Measurements from ENCODE around the gene GINS1. TPM values are rescaled to one million over a fixed set of nuclear protein-coding genes. Genes with fewer than 3 reads are reported as not detected.
A peak's percentile ranks its signal among the peaks of the same experiment; 100 is the strongest.

The GINS1 gene
- total RNA-seq, 4 donors from 2014 or later = 0.31 to 1.2 (median 1.2) TPM; not detected in 1

GRCh38 chr20:25389858-25390537, 17.5 kb upstream of the GINS1 start:
- Histone ChIP-seq H3K4me3 (peak overlapping the region; percentile 93 to 96), H3K27ac (peak overlapping the region; percentile 84 to 97 (median 91)), H3K27me3 (no peaks in the 10 kb centered on the region), H3K36me3 (no peaks in the 10 kb centered on the region), H3K9me3 (no peaks in the 10 kb centered on the region), H3K4me1 (peaks cover 0 to 22% (median 0%) of the 10 kb centered on the region in 3 donors)
- no CpG with 5 or more reads among the region's 67 CpGs for WGBS, 2 donors (ENCODE audit: low coverage in 1 of 2)
- ATAC-seq = peak; percentile 32
- TF ChIP-seq POLR2AphosphoS5 (IDR thresholded peaks at IDR 0.05) = no peak
- no peak for TF ChIP-seq EP300 (IDR thresholded peaks at IDR 0.05)
- no peak for TF ChIP-seq POLR2A (IDR thresholded peaks at IDR 0.05)
- TF ChIP-seq CTCF (IDR thresholded peaks at IDR 0.05) = no peak

GRCh38 chr20:25390538-25391528, 16.6 kb upstream of the GINS1 start, which contains the start of gene ABHD12:
TSS of gene ABHD12 (minus strand) at chr20:25390835. CDS start at chr20:25390703, 132 bp downstream.
- Histone ChIP-seq H3K4me3 (peak within 1 kb of the TSS; percentile 93 to 96), H3K27ac (peak within 1 kb of the TSS; percentile 84 to 97 (median 91)), H3K9me3 (no peaks in the 10 kb centered on the region), H3K27me3 (no peaks in the 10 kb centered on the region), H3K4me1 (peaks cover 0 to 22% (median 0%) of the 10 kb centered on the region in 3 donors), H3K36me3 (no peaks in the 10 kb centered on the region)
- ATAC-seq = peak; percentile 98
- 0 to 6% methylated on average over 9 to 23 of the region's 91 CpGs for WGBS, 2 donors (ENCODE audit: low coverage in 1 of 2)
- TF ChIP-seq POLR2A (IDR thresholded peaks at IDR 0.05) (peak; percentile 82 to 92), CTCF (IDR thresholded peaks at IDR 0.05) (peak in 1 of 4 experiments; percentile 33), POLR2AphosphoS5 (IDR thresholded peaks at IDR 0.05) (peak; percentile 68), EP300 (IDR thresholded peaks at IDR 0.05) (no peak)

- ATAC-seq = no peak
- Histone ChIP-seq H3K9me3 (no peaks in the 10 kb centered on the region), H3K27me3 (no peaks in the 10 kb centered on the region), H3K4me1 (peaks cover 0 to 21% (median 0%) of the 10 kb centered on the region in 3 donors), H3K4me3 (no peak overlapping the region), H3K36me3 (no peaks in the 10 kb centered on the region), H3K27ac (no peak overlapping the region)
- TF ChIP-seq CTCF (IDR thresholded peaks at IDR 0.05) (no peak), POLR2AphosphoS5 (IDR thresholded peaks at IDR 0.05) (no peak), POLR2A (IDR thresholded peaks at IDR 0.05) (no peak), EP300 (IDR thresholded peaks at IDR 0.05) (no peak)
- whole genome bisulfite sequencing, 2 donors (ENCODE audit: low coverage in 1 of 2) = 58 to 60% methylated on average over 3 to 5 of the region's 5 CpGs
These were observed 13.2 kb upstream of the GINS1 start for GRCh38 chr20:25394276-25394675.

- WGBS, 2 donors (ENCODE audit: low coverage in 1 of 2) = 77 to 84% methylated on average over 3 to 6 of the region's 6 CpGs
- no peak overlapping the region for H3K4me3 ChIP-seq
These were observed 12.5 kb upstream of the GINS1 start for GRCh38 chr20:25394996-25395395.

More at GRCh38 chr20:25394996-25395395, 12.5 kb upstream of the GINS1 start:
- H3K9me3 ChIP-seq = no peaks in the 10 kb centered on the region
- TF ChIP-seq POLR2A (IDR thresholded peaks at IDR 0.05) = no peak
- TF ChIP-seq EP300 (IDR thresholded peaks at IDR 0.05) = no peak
- no peak for TF ChIP-seq POLR2AphosphoS5 (IDR thresholded peaks at IDR 0.05)
- TF ChIP-seq CTCF (IDR thresholded peaks at IDR 0.05) = no peak
- no peak overlapping the region for H3K27ac ChIP-seq
- no peaks in the 10 kb centered on the region for H3K27me3 ChIP-seq
- no peak for ATAC-seq
- no peaks in the 10 kb centered on the region for H3K36me3 ChIP-seq
- peaks cover 0 to 14% (median 0%) of the 10 kb centered on the region in 3 donors for H3K4me1 ChIP-seq
